Activated CD4-positive, alpha-beta T cell treated with anti-CD3 and anti-CD28 coated beads, Interleukin-2, amount 50 U/mL, for 24 hours (primary cell): Measurements from ENCODE around the gene CCDC186.

ENCODE experiments used
- DNase-seq, 2 donors: peaks; one replicate each; pipeline ENCODE4 v3.0.0-alpha.2; 2020; ENCODE audit warnings: low read depth in 1 of 2, low spot score in 1 of 2

CCDC186 gene

DNA sequence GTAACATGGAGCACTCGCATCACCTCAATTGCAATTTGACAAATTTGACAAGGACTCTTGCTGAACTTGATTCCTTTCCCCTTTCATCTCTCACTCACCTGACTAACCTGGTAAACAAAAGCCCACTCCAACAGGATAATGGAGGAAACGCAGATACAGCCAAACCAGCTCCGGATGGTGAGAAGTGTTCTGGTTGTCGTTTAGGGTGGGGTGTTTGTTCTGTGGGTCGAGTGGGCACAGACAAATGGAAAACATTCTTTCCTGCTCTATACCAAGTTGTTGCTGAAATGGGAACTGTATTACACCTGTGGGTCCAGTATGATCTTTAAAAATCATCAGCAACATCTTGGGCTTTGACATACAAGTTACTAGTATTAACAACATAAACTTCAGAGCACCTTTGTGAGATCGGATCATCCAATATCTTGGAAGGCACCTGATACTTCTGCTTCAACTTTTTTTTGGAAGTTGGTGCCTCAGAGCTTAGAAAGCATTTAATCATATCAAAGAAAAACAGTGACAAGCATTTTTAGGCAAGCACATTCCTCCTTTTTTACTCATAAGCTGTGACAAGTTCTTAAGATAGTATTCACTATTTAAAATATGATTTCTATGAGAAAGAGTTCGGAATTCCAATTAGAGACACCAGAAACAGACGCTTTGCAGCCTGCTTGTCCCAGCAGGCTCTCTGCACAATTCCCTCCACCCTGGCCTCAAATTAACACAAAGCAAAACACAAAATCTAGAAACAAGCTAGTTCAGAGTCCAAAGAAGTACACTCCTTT is 58.1 kb downstream of the CCDC186 start:
- no peak for DNase-seq

DNA sequence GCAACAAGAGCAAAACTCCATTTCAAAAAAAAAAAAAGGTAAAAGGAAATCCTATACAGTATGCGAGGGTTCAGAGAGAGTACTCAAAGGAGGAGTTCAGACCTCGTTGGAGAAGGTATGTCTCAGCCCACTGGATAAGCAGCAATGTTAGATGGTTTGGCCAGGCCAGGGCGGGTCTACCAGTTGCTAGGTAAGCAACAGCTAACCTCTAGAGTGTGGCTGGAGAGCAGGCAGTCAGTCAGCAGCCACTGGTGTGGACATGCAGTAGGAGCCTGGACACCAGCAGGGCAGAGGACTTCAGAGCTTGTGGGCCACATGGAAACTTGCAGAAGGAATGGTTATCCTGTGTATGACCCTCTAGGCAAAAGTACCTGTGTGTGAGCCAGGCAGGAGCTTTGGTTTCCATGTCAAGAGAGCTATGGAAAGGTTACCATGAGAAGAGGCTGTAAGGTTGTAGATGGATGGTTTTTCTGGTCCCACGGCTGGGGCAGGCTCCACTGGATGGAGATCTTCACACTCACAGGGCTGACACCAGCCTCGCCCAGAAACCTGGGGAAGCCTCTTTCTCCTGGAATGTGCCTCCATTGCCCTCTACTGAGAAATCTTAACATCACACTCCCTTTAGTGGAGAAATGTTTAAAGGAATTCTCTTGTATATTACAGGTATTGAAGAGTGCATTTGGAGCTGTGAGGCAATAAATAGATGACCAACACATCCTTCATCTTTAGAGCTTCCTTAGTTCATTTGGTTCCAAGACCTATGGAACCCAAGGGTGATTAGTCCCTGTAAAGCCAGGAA is 63.6 kb downstream of the CCDC186 start:
- DNase-seq = no peak

DNA sequence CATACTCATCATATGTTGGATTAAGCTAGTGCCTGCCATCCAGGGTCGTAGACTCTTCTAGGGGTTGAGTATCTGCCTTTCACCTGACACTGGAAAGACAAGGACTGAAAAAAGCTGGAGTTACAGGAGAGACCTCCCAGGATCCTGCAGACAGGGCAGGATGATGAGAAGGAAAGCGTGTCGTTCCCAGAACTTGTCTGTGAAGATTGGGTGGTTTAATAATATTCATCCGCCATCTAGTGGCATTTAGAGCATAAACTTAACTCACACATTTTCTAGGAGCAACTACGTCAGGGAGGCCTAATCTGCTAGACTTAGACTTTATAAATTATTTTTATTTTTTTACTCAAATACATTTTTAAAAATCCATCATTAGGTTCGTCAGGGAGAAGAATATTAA is 70.7 kb downstream of the CCDC186 start:
- DNase-seq = no peak

DNA sequence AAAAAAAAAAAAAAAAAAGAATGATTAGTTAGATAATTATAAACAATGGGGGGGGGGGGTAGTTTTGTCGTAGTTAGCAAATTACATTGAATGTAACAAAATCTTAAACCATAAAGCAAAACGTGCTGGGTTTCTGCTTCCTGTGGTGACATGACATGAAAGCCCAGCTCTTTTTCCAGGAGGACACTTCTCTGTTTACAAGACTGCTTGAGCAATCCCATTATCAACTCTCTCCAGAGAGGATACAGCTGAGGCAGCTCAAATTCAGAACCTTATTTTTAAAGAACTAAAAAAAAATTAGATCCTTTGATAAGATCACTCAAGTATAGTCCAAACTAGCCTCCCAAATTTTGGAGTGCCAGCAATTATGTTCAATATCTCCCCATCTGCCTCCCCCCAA is 71.7 kb downstream of the CCDC186 start:
- no peak for DNase-seq

DNA sequence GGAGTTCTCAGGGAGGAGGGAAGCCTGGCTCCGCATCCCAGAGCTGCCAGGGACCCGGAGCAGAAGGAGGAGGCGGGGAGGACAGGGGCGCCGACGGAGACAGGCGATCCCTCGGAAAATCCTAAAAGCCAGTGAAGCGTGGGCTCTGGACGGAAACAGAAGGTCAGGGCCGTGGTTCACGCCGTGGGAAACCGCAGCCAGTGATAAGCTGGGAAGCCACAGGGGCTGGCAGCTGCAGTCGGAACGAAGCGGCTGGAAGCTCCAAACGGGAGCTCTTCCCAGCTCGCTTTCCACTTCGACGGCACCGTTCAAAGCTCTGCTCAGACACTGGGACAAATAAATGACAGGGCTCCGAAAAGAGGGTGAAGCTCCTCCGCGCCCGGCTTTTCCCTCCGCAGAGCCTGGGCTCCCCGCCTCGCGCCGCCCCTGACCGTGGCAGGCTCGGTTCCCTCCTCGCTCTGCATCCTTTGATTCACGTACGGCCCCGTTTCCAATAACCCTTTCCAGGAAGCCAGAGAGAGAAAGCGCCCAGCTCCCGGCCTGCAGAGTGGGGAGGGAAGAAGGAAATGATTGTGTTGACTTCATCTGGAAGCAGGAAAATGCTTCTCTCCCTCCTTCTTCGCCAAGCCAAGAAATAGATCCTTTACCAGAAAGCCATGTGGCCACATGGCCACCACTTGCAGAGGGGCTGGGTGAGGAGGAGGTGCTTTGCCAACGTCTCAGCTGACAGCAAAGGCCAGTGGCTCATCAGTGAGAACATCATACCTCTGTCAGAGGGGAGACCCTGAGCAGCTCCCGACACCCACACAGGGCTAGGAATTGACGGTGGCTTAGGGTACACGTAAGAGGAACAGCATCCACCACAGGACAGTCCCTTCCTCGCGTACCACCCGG is 72.9 kb downstream of the CCDC186 start:
- no peak for DNase-seq

DNA sequence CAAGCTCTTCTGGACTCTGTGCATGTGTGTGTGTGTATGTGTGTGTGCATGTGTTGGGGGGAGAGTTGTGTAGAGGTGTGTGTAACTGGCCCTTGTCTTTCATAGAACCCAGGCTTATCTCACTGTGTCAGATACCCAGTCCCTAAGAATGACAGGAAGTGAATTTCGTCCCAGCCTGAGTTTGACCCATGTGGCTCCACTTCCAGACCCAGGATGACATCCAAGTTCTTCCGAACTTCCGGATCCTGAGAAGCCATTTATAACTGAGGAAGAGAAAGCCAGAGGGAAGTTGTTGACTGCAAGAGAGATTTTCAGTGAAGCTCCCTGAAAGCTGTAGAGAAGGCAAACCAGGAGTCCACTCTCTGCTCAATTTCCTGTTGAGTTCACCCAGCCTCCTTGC is 77.1 kb downstream of the CCDC186 start:
- no peak for DNase-seq

DNA sequence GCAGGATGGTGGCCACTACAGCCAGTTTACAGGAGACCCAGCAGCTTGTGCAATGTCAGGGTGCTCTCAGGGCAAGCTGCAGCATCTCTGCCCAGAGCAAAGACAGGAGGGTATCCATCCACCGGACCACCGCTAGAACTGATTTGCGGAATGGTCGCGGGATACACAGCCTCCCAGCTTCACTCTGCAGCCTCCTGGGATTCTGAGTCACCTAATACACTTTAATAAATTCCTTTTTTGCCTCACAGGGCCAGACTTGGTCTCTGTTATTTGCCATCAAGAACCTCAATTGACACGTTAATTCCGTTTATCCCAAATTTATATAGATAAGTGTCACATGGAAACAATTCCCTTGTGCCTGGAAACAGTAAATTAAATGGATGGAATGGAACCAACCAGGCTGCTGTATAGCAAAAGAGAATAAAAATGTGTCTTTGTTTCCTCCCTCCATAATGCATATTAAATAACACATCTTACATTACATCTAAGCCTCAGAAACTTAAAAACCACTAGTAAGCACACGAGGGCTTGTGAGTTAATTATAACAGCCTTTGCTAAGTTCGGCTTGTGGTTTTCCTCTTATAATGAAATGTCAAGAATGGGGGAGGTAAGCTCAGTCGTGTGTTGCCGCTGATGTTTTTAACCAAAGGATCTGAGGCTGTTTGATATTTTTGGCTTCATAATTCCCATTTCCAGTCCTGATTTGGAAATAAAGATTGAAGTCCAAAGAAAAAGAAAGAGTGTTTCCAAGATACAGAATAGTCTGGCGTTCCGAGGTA is 78.3 kb downstream of the CCDC186 start:
- DNase-seq = no peak

DNA sequence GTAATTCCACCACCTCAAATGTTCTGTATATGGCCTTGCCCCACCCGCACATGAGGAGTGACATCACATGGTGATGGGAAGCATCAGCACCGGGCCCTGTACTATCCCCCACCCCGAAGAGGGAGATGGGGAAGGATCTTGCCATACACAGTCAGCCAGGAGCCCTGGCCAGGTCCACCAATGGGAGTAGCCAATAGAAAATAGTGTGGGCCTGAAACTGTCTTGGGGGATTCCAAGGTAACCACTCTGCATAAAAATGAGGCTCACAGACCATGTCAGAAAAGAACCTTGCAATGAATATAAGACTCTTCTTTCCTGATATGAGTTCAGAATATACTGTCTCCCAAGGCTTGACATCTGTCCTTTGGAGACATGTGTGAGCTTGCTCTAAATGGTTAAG is 79.2 kb downstream of the CCDC186 start:
- DNase-seq = no peak

DNA sequence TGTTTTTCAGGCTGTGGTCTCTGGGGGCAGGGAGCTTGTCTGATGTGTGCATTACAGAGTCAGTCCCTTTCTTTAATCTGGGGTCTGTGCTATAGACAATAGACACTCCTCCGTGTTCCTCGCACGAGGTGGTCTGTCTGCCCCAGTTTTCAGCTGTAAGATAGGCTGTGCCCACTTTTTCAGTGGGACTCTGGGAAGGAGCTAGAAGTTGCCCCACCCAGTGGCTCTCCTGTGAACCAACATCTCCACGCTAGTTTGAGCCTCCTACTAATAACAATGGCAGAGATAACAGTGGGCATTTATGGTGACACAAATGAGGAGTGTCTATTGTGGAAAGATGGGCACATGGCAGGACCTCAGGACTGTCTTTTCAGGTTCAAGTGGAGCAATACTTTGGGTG is 86.3 kb downstream of the CCDC186 start:
- DNase-seq = no peak

DNA sequence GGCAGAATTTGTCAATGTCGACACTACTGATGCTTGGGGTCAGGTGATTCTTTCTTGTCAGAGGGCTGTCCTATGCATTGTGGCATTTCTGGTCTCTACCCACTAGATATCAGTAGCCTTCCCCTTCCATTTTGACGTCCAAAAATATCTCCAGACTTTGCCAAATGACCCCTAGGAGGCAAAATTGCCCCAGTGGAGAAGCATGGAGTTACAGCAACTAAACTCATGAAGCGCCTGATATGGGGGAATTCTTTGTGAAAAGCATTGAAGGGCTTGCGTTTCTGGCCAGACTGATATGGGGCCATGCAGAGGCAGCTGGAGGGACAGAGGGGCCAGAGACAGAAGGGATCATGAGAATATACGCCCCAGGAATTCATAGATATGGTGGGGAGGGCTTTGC is 86.7 kb downstream of the CCDC186 start:
- no peak for DNase-seq

DNA sequence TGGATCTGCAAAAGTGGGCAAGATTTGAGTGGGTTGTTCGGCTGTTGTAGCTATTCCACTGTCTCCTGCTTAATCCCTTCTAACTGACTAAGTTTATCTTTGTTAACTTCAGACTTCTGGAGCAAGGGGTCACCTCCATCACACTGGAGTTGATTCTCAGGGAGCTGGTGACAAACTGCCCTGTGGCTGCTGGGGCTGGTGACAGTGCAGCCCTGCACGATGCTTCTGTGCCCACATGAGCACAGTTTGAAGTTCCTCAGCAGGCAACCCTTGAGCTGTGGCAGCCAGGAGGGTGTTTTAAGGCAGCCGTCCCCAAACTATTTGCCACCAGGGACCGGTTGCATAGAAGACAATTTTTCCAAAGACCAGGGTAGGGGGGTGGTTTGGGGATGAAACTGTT is 89.8 kb downstream of the CCDC186 start:
- no peak for DNase-seq

DNA sequence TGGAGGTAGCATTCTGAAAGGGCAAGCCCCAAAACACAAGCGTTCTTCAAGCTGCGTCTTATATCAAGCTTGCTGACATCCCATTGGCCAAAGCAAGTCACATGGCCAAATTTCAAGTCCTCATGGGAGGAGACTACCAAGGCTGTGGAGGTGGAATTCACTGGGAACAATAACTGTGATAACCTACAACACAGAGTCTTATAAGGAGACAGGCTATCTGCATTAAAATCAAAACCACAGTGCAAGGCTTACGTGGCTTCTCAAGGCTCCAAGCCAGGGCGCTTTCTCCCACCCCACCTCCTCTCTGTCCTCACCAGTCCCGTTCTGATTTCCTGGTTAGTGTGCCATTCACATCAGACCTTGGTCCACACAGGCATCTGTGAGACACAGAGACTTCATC is 91.0 kb downstream of the CCDC186 start:
- DNase-seq = no peak

DNA sequence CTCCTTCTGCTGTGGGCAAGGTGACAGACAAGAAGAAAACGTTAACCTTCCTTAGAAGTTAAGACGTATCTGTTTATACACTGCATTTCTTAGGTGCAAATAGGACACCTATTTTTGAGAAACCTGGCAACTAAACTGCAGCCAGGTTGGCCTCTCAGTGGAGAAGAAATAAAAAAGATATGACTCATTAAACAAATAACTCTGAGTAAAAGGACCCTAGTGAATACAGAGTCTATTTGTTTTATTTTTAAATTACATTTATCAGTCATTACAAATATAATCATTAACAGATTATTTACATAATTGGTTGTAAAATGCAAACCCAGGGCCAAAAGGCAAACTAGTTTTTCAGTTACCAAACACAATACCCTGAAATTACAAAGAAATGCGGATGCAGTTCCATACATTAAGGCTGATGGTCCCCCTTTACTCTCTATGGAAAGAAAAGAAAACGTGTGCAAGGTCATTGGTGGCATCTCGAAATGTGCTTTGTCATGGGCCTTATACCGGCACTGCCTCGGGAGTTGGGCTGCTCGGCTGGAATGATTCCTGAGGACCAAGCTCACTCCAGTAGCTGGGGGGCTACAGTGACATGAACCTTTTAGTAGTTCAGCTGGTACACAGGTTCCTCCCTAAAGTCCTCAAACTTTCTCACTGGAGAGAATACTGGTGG is 92.0 kb downstream of the CCDC186 start:
- DNase-seq = no peak

DNA sequence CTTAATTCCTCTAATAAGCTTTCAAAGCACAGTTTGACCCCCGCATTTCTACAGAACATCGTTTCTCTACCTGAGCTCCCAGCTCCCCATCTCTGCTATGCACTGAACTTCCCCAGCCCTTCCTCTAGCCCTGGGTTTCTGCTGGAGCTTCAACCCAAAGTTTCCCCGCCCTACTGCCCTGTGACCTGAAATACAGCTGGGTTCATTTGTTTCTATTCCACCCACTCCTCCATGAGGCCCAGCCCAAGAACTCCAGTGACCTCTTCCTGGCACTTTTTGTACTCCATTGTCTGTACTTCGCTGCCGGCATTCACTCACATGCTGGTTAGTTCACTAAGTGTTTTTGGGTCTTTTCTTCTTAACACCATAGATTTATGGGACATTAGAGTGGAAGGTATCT is 94.6 kb downstream of the CCDC186 start:
- no peak for DNase-seq

DNA sequence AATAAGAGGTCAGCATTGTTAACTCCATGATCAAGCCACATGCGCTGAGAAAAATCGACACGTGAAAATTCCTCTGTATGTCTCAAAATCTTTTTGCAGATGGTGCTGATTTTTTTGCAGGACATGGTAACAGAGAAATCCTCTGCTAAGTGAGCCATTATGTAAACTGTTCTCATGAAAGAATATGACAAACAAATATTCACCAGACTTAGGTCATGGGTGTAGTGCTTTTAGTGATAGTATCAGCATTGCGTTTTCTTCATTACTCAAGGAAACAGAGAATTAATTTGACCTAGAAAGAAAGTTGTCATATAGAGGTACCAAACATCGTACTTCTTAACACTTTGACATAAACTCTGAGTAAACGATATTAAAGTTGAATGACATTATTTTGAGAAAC is 95.7 kb downstream of the CCDC186 start:
- no peak for DNase-seq

DNA sequence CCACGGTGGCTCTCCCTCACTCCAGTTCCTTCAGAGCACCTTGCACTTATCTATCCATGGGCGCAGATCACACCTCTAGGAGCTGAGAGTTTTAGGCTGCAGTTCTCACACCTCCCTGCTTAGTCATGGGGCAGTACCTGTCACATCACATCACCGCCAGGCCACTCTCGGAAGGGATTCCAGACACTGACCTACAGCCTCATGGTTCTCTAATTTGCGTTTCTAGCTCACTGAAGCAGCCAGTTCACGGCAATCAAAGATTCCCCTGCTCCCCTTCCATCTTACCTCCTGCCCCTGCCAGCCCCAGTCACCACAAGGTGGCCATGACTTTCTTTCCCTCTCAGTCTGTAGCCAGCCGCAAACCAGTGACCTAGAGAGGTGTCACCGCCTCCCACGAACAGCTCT is 96.2 kb downstream of the CCDC186 start:
- no peak for DNase-seq

DNA sequence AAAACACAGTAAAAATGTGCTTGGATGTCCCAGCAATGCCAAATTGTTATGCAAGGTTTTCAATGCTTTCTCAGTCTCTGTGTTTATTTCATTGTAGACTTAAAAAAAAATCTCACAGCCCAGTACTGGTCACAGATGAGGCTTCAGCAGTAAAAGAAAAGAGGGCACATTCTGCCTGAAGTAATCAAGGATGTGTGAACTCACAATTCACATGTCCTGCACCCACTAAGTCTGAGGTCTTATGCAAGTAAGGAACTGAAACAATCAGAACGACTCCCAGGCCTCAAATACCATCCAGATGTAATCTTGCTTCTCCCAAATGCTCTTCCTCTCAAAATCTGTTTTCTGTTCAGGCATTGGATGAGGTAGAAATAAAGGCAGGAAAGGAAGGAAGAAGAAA is 96.7 kb downstream of the CCDC186 start:
- no peak for DNase-seq

DNA sequence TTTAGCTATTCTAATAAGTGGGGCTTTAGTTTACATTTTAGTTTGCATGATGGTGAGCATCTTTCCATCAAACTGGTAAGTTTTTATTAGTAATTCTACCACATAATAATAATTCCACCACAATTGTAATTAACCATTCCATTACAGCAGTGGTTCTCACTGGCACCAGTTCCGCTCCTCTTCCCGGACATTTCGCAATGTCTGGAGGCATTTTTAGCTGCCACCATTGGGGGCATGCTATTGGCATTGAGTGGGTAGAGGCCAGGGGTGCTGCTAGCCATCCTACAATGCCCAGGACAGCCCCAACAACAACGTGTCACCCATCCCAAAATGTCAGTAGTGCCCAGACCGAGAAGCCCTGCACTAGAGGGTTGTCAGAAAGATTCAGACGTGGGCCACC is 98.9 kb downstream of the CCDC186 start:
- no peak for DNase-seq

DNA sequence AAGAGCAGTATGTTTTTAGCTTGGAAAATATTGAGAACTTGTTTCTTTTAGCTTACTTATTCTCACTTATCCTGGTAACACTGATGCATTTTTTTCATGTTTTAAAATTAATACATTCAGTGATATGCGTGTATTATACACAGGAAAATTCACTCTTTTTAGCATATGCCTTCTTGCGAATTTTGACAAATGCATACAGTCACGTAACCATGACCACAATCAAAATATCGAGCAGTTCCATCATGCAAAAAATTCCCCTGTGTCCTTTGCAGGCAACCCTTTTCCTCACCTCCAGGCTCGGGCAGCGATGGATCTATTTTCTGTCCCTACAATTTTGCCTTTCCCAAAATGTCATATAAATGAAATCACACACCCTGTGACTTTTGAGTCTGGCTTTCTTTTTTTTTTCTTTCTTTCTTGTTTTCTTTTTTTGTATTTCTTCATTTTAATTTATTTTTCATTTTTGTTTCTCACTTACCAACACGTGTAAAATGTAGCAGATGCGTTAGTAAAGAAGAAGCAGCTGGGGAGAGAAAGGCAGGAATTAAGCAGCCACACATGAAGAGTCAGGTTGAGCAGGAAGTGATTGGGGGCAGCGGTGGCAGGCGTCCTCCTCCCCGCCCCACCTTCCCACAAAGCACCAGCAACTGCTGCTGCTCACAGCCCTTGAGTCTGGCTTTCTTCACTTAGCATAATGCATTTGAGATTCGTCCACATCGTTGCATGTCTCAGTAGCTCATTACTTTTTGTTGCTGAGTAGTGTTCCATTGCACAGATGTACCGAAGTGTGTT is 100.4 kb downstream of the CCDC186 start:
- no peak for DNase-seq

DNA sequence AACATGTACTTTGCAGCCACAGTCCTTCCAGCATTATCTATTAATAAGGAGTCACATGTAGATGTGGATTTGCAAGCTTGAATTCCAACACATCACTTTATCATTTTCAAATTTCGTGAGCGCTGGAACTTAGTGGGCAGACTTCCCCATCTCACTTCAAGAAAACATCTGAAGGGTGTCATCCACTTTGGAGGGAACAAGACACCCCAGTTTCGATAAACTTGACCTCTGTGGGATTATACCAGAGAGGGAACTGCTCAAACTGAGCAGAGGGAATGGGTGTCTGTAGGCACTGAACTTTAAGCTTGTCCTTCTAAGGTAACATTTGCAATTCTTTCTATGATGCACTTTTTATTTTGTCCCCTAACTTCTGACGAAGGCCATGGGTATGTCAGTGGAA is 102.8 kb downstream of the CCDC186 start:
- DNase-seq = no peak
